ENCODE data around the gene CNTN4.

GRCh38 chr3:2957115-2957514 lies 858.4 kb downstream of the CNTN4 start:
- TF ChIP-seq YY1 (IDR thresholded peaks at IDR 0.05; ENCODE audit: insufficient read depth, insufficient read length) (no peak), ZNF274 (IDR thresholded peaks at IDR 0.05; ENCODE audit: low read depth, low read length) (no peak), SUZ12 (IDR thresholded peaks at IDR 0.05; ENCODE audit: extremely low read depth, insufficient read depth, insufficient read length) (no peak)
